Activated naive CD4-positive, alpha-beta T cell treated with anti-CD3 and anti-CD28 coated beads for 36 hours (primary cell): ENCODE data around the gene ZNF471. TPM values are rescaled to one million over a fixed set of nuclear protein-coding genes. Genes with fewer than 3 reads are reported as not detected.

Experiments used
- CTCF ChIA-PET: fragments of 350-600 bp; sonication (Branson Sonifier 250); formaldehyde crosslinking; loops from one replicate; lab custom pipeline; 2021; ENCODE audit warnings: antibody characterized with exemption; lab: Charles Lee
- DNase-seq: peaks from one replicate; pipeline ENCODE4 v3.0.0-alpha.2; 2020
- H3K27ac Mint-ChIP-seq: one replicate; pipeline ENCODE4 v1.8.0; 2021; ENCODE audit warnings: mild to moderate bottlenecking, mixed read lengths
- H3K27me3 Mint-ChIP-seq: one replicate; pipeline ENCODE4 v1.8.0; 2021; ENCODE audit warnings: low read depth, mixed read lengths
- H3K36me3 Mint-ChIP-seq: one replicate; pipeline ENCODE4 v1.8.0; 2021; ENCODE audit warnings: low read depth, mixed read lengths
- H3K4me1 Mint-ChIP-seq: one replicate; pipeline ENCODE4 v1.8.0; 2021; ENCODE audit warnings: low read depth, mixed read lengths
- H3K4me3 Mint-ChIP-seq: one replicate; pipeline ENCODE4 v1.8.0; 2021; ENCODE audit warnings: mild to moderate bottlenecking, moderate library complexity, mixed read lengths
- H3K9me3 Mint-ChIP-seq: one replicate; pipeline ENCODE4 v1.8.0; 2021; ENCODE audit warnings: mixed read lengths
- intact Hi-C: fragments of 100-400 bp; cut with micrococcal nuclease; formaldehyde crosslinking; loops from one replicate; pipeline ENCODE4 v1.15.1; 2023
- total RNA-seq, 2 experiments: library from RNA; stranded (reverse); gene quantifications; one replicate each; pipeline ENCODE4 v1.2.3, GENCODE V29; 2021

Gene ZNF471
- total RNA-seq, 2 experiments from 2014 or later = 0.29 to 0.49 TPM

GRCh38 chr19:56538761-56539263, 31.2 kb downstream of the ZNF471 start, which contains the start of gene ZFP28:
Gene ZFP28, plus strand, starts transcription at chr19:56538948. Its CDS starts 71 bp downstream, at chr19:56539019.
- Mint-ChIP-seq H3K9me3 (peaks cover 51% of the 10 kb centered on the region), H3K27ac (peak within 1 kb of the TSS; percentile 88), H3K27me3 (no peaks in the 10 kb centered on the region), H3K4me1 (peaks cover 16% of the 10 kb centered on the region), H3K4me3 (peak within 1 kb of the TSS; percentile 83), H3K36me3 (peaks cover 46% of the 10 kb centered on the region)
- CTCF ChIA-PET = no interaction called here
- intact Hi-C loops = loop anchor here (1.0 to 5.0 kb wide), 4 partner anchors 28 to 146 kb away; partner anchors contain the start of genes ZNF470, ZNF582 and ZNF71
- DNase-seq = no peak

- H3K9me3 Mint-ChIP-seq = peaks cover 56% of the 10 kb centered on the region
- CTCF ChIA-PET = no interaction called here
- H3K4me1 Mint-ChIP-seq = peaks cover 7% of the 10 kb centered on the region
- H3K36me3 Mint-ChIP-seq = peaks cover 69% of the 10 kb centered on the region
- no peak for DNase-seq
- intact Hi-C loops = no loop called here
- H3K4me3 Mint-ChIP-seq = no peak overlapping the region
- H3K27ac Mint-ChIP-seq = no peak overlapping the region
- H3K27me3 Mint-ChIP-seq = no peaks in the 10 kb centered on the region
These were observed 36.1 kb downstream of the ZNF471 start for GRCh38 chr19:56543776-56544175.

- Mint-ChIP-seq H3K36me3 (peaks cover 66% of the 10 kb centered on the region), H3K4me3 (no peak overlapping the region), H3K27me3 (no peaks in the 10 kb centered on the region)
These were observed 39.9 kb downstream of the ZNF471 start for GRCh38 chr19:56547535-56547934.

GRCh38 chr19:56554272-56554869, 46.7 kb downstream of the ZNF471 start:
- peaks cover 57% of the 10 kb centered on the region for H3K36me3 Mint-ChIP-seq
- H3K9me3 Mint-ChIP-seq = peaks cover 61% of the 10 kb centered on the region
- intact Hi-C loops = no loop called here

More at GRCh38 chr19:56547535-56547934, 39.9 kb downstream of the ZNF471 start:
- no peak overlapping the region for H3K27ac Mint-ChIP-seq
- intact Hi-C loops = no loop called here
- no peaks in the 10 kb centered on the region for H3K4me1 Mint-ChIP-seq
- H3K9me3 Mint-ChIP-seq = peaks cover 53% of the 10 kb centered on the region
- CTCF ChIA-PET = no interaction called here
- no peak for DNase-seq

GRCh38 chr19:56562766-56563165, 55.1 kb downstream of the ZNF471 start:
- CTCF ChIA-PET = interaction anchor here (0.7 kb wide), 1 partner anchor 11 kb away, joined by 3 read pairs; no protein-coding TSS in a partner anchor
- H3K27ac Mint-ChIP-seq = no peak overlapping the region
- peaks cover 67% of the 10 kb centered on the region for H3K9me3 Mint-ChIP-seq
- peaks cover 6% of the 10 kb centered on the region for H3K4me1 Mint-ChIP-seq
- no peak overlapping the region for H3K4me3 Mint-ChIP-seq
- H3K27me3 Mint-ChIP-seq = no peaks in the 10 kb centered on the region
- intact Hi-C loops = loop anchor here (10.0 kb wide), 1 partner anchor 158 kb away; the partner anchor contains the start of gene ZNF583
- DNase-seq = no peak
- H3K36me3 Mint-ChIP-seq = peaks cover 50% of the 10 kb centered on the region

More at GRCh38 chr19:56554272-56554869, 46.7 kb downstream of the ZNF471 start:
- no peak for DNase-seq
- Mint-ChIP-seq H3K4me3 (no peak overlapping the region), H3K4me1 (no peaks in the 10 kb centered on the region), H3K27me3 (no peaks in the 10 kb centered on the region), H3K27ac (no peak overlapping the region)
- CTCF ChIA-PET = no interaction called here

GRCh38 chr19:56566904-56567273, 59.2 kb downstream of the ZNF471 start:
- peaks cover 13% of the 10 kb centered on the region for H3K4me1 Mint-ChIP-seq
- intact Hi-C loops = loop anchor here (1.0 to 10.0 kb wide), 3 partner anchors 28 to 162 kb away; partner anchors contain the start of genes ZFP28, ZNF583 and ZNF71
- H3K4me3 Mint-ChIP-seq = peak overlapping the region; percentile 94
- H3K27ac Mint-ChIP-seq = peak overlapping the region; percentile 73
- H3K9me3 Mint-ChIP-seq = peaks cover 60% of the 10 kb centered on the region
- DNase-seq = peak; percentile 54
- H3K36me3 Mint-ChIP-seq = peaks cover 58% of the 10 kb centered on the region
- CTCF ChIA-PET = no interaction called here
- H3K27me3 Mint-ChIP-seq = no peaks in the 10 kb centered on the region

- CTCF ChIA-PET = no interaction called here
- H3K4me1 Mint-ChIP-seq = peaks cover 13% of the 10 kb centered on the region
- DNase-seq = peak; percentile 91
- no peaks in the 10 kb centered on the region for H3K27me3 Mint-ChIP-seq
- peak within 1 kb of the TSS; percentile 94 for H3K4me3 Mint-ChIP-seq
- peaks cover 57% of the 10 kb centered on the region for H3K36me3 Mint-ChIP-seq
- peaks cover 55% of the 10 kb centered on the region for H3K9me3 Mint-ChIP-seq
- H3K27ac Mint-ChIP-seq = peak within 1 kb of the TSS; percentile 73
- intact Hi-C loops = loop anchor here (1.0 to 10.0 kb wide), 3 partner anchors 28 to 163 kb away; partner anchors contain the start of genes ZFP28, ZNF583 and ZNF71
These were observed 59.8 kb downstream of the ZNF471 start, which contains the start of gene ZNF470 for GRCh38 chr19:56567274-56568120. Gene ZNF470, plus strand, starts transcription at chr19:56567468. Its CDS starts 2,844 bp downstream, at chr19:56570312.

- CTCF ChIA-PET = interaction anchor here (0.5 kb wide), 1 partner anchor 56 kb away, joined by 3 read pairs; no protein-coding TSS in a partner anchor
- no peak for DNase-seq
- Mint-ChIP-seq H3K36me3 (peaks cover 76% of the 10 kb centered on the region), H3K4me3 (no peak overlapping the region), H3K27ac (no peak overlapping the region), H3K4me1 (peaks cover 9% of the 10 kb centered on the region), H3K27me3 (no peaks in the 10 kb centered on the region), H3K9me3 (peaks cover 67% of the 10 kb centered on the region)
- intact Hi-C loops = no loop called here
These were observed 64.9 kb downstream of the ZNF471 start for GRCh38 chr19:56572589-56572988.

GRCh38 chr19:56573914-56574313, 66.3 kb downstream of the ZNF471 start:
- peaks cover 69% of the 10 kb centered on the region for H3K9me3 Mint-ChIP-seq
- H3K27ac Mint-ChIP-seq = no peak overlapping the region
- intact Hi-C loops = no loop called here
- CTCF ChIA-PET = interaction anchor here (1.0 kb wide), 1 partner anchor 12 kb away, joined by 3 read pairs; no protein-coding TSS in a partner anchor
- peaks cover 71% of the 10 kb centered on the region for H3K36me3 Mint-ChIP-seq
- H3K4me3 Mint-ChIP-seq = no peak overlapping the region
- no peak for DNase-seq
- no peaks in the 10 kb centered on the region for H3K27me3 Mint-ChIP-seq
- no peaks in the 10 kb centered on the region for H3K4me1 Mint-ChIP-seq

GRCh38 chr19:56577719-56578602, 70.3 kb downstream of the ZNF471 start:
- no peak overlapping the region for H3K4me3 Mint-ChIP-seq
- peaks cover 69% of the 10 kb centered on the region for H3K9me3 Mint-ChIP-seq
- H3K27me3 Mint-ChIP-seq = no peaks in the 10 kb centered on the region
- H3K36me3 Mint-ChIP-seq = peaks cover 58% of the 10 kb centered on the region
- CTCF ChIA-PET = no interaction called here
- intact Hi-C loops = no loop called here
- H3K27ac Mint-ChIP-seq = no peak overlapping the region
- no peak for DNase-seq
- no peaks in the 10 kb centered on the region for H3K4me1 Mint-ChIP-seq
